Activated CD4-positive, alpha-beta T cell treated with anti-CD3 and anti-CD28 coated beads for 24 hours (primary cell): ENCODE measurements around the gene MAP4K2.
"Not testable (repeated sequence)": the region's sequence is repeated elsewhere in the genome, so short reads cannot be mapped to it uniquely, and the experiment has no call there.

Experiments
- DNase-seq, 2 donors: peaks; one replicate each; pipeline ENCODE4 v3.0.0-alpha.2; 2020; ENCODE audit warnings: low read depth in 2 of 2

The MAP4K2 gene

DNA sequence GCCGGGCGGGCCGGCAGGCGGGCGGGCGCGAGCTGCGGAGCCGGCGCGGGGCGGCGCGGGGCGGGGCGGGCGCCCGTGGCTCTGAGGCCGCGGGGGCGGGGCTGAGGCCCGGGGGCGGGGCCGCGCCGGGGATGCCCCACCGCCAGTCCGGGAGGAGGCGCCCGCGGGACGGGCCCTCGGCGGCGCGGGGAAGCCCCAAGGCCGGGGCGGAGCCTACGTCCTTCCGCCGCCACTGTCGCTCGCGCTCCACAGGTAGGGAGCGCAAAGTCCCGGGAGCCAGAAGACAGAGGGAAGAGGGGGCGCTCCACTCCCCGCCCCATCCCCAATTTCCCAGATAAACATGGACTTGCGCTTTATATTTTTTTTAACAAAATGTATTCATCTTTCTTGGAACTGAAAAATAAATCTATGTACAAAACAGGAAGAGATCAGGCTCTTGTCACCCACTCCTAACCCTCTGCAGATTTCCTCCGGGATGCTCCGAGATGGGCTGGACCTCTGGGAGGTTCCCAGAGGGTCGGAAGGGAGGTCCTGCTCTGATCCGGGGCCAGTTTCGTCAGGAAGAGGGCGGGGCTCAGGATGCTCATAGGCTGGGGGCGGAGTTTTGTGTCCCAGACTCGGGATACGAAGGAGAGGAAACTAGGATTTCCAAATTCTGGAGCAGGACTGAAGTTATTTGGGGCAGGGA lies at the start of gene MAP4K2:
TSS of gene MAP4K2 (minus strand) at position 57 of the 688 bp plus-strand sequence. CDS start 65 bp downstream, outside the sequence.
- DNase-seq, result peak; percentile 73 to 79

GRCh38 chr11:64851831-64852351 lies 48.9 kb upstream of the MAP4K2 start:
- DNase-seq, result no peak

DNA sequence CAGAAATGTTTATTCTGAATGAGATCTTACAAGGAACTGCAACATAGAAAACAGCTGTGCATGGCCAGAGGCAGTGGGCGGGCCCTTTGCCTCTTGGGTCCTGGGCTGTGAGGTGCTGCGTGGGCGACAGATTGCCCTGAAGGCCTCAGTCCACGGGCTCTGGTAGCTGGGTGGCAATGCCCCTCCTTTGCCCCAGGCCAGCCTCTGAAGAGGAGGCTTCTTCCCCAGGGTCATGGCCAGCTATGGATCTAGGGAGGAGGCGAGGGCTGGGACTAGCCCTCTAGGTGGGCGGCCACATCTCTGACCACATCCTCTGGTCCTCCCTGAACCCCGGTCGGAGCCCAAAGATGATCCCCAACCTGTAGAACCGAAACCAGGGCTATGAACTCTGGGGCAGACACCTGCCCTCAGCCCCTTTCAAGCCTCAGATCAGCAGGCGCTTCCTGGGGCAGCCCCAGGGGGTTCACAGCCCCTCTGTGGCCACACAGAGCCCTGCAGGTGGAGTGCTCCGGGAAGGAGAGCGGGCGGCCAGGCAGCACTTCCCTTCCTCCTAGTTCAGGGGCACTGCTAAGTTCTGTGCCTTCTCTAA lies 48.1 kb upstream of the MAP4K2 start:
- peak in 1 of 2 donors; percentile 45 for DNase-seq

- DNase-seq, result no peak
Measured at GRCh38 chr11:64849598-64850356, 46.8 kb upstream of the MAP4K2 start.

DNA sequence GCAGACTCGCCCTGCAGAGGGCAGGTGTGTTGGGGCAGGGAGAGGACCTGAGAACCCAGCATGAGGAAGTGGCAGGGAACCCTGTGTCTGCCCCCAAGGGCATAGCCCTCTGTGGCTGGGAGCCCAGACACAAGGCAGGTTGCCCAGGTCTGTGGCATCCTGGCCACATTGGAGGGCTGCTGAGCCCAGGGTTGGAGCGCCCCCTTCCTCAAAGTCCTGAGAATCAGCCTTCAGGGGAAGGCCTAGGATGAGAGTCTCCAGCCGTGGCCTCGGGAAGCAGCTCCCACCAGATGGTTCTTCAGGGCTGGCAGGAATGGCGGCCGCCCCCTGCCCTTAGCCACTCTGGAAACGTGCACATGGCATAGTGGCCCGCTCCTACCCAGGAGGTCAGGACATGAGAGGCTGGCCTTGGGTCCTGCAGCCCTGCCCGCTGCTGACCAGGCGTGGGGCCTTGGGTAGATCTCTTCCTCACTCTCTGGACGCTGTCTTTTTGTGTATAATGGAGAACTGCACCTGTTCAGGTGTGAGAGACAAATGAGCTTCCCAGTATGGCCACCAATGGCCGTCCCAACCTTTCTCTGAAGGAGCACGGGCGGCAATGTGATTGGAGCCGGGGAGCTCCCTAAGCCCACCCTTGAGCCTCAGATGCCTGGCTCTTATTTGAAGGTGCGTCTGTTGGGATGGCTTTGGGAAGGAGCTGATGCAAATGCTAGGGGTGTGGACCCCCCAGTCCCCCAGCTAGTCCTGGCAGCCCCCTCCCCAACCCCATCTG lies 46.0 kb upstream of the MAP4K2 start:
- DNase-seq, result no peak

DNA sequence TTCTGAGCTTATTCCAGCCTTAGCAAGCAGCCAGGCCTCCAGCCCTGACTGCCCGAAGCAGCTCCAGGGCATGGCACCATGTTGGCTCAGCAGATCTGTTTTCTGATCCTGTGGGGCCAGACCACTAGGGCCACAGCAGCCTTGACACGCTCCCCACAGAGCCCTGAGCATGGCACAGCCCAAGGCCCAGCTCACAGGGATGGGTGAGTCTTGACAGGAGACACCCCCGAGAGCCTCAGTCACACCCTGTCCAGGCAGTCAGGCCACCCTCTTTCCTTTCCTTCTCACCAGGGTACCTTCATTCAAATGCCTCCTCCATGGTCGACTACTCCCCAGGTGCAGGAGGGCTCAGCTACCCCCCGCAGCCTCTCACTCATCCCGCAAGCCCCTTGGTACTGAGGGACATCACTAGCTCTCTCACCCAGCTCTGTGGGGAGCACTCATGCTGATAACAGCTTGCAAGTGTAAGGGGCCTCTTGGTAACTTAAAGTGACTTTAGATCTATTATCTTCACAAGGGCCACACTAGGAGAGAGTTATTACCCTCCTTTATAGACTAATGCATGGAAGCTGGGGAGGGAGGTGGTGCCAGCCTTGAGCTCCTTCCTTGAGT lies 45.3 kb upstream of the MAP4K2 start:
- no peak for DNase-seq

DNA sequence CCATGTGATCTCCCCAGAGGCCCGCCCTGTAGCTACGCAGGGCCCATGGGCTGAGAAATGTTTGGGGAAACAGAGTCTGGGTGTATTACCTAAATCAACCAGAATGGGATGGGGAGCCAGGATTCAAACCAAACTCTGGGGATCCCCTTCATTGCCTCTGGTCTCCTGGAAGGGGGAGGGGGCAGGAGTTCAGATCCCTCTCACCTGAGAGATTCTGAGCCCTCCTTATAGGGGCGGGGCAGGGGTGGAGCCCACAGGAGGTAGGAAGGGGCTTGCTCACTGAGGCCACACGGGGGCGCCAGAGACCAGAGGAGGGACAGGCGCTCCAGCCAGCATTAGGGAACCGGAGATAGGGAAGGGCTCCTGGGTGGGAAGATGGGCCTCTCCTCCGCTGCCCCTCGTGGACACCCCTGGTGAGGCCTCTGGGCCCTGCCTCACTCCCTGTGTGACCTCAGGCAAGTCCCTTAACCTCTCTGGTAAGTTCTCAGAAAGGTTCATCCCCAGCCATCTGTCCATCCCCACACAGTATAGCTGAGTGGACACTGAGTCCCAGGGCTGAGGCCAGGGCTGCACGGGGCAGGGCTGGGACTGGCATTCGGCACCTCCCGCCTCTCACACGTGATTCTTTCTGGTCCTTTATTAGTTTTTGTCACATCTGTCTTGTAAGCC lies 44.1 kb upstream of the MAP4K2 start:
- peak; percentile 94 to 96 for DNase-seq

DNA sequence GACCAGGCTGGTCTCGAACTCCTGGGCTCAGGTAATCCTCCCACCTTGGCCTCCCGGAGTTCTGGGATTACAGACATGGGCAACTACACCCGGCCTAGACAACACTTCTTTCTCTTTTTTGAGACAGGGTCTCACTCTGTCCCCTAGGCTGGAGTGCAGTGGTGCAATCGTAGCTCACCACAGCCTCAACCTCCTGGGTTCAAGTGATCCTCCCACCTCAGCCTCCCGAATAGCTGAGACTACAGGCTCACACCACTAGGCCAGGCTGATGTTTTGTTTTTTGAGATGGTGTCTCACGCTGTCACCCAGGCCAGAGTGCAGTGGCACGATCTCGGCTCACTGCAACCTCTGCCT lies 42.7 kb upstream of the MAP4K2 start:
- not testable (repeated sequence) for DNase-seq

GRCh38 chr11:64845129-64845775 lies 42.2 kb upstream of the MAP4K2 start:
- DNase-seq, result no peak

GRCh38 chr11:64844330-64845128 lies 41.5 kb upstream of the MAP4K2 start, which contains the start of gene CDC42BPG:
TSS of gene CDC42BPG (minus strand) at chr11:64844653. CDS start at chr11:64844569, 84 bp downstream.
- DNase-seq, result peak in 1 of 2 donors; percentile 59

GRCh38 chr11:64843686-64844329 lies 40.8 kb upstream of the MAP4K2 start:
- DNase-seq, result no peak

DNA sequence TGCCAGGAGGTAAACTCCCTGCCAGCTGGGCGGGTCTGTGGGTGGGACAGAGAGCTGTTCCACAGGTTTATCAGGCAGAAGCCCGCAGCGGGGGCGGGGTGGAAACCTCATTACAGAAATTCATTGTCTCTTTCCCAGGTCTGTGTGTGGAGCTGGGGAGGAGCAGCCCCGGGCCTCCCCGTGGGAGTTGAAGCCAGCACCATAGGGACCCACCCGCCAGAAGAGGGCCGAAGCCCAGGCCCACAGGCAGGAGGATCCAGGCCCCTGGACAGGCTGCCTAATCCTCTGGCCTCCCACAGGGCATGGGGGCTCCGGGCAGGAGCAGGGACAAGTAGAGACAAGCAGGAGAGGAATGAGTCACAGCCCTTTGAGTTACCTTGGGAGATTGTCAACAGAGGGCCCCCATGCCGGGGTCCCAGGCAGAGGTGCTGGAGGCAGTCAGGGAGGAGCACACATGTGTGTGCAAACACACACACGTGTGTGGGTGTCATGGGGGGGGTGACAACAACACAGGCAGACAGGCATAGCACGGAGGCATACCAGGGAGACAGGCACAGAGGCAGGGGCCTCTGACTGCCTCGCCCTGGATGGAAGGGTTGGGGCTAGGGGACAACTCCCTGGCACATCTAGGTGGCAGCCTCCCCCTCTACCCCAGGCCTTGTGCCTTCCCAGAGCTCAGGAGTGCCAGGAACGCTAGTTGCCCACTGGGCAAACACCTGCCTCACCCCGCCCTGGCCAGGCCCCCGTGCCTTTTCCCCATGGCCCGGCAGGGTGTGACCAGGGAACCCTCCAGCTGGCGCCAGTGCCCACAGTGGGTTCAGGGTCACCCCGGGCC lies 40.1 kb upstream of the MAP4K2 start:
- DNase-seq, result no peak

- no peak for DNase-seq
Measured at GRCh38 chr11:64842366-64842759, 39.3 kb upstream of the MAP4K2 start.

DNA sequence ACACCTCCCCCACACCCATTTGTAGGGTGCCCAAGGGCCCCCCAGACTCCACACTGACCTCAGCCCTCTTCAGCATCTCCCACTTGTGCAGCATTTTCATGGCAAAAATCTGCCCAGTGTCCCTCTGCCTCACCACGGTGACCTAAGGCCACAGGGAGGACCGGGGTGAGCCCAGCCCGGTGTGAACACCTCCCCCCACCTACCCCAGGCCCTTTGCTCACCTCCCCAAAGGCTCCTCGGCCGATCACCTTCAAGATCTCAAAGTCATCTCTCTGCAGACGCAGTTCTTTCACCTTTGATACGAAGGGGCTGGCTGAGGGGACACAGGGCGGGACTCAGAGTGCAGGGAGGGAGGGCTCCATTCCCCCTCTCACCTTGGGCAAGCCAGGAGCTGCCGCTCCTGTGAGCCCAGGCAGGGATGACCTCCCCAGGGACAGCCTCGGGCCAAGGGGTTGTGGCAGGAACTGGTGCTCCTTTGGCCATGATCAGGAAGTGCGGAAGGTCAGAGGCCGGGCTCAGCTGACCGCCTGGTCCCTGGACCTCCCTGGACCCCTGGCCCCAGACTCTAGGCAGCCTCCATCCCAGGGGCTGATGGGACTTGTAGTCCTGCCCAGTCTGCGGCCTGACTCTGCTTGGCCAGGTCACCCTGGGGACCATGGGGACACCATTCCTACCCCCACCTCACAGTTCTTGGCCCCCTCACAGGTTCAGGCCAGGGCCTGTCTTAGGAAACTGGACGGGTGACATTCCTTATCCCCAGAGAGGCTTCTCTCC lies 38.8 kb upstream of the MAP4K2 start:
- no peak for DNase-seq

GRCh38 chr11:64839887-64840782 lies 37.1 kb upstream of the MAP4K2 start:
- DNase-seq, result no peak

GRCh38 chr11:64839335-64839734 lies 36.3 kb upstream of the MAP4K2 start:
- no peak for DNase-seq
